Progenitor cell of endocrine pancreas (in vitro differentiated cells): ENCODE data around the gene RTN4RL2. TPM values are rescaled to one million over a fixed set of nuclear protein-coding genes. Genes with fewer than 3 reads are reported as not detected.
A peak's percentile ranks its signal among the peaks of the same experiment; 100 is the strongest.

ENCODE experiments used
- DNase-seq: peaks from one replicate; pipeline ENCODE4 v3.0.0; 2021; ENCODE audit warnings: low spot score; ENCODE audit not compliant: unreplicated experiment
- H3K27ac Mint-ChIP-seq: 2 replicates; pipeline ENCODE4 v1.8.0; 2021; ENCODE audit warnings: mild to moderate bottlenecking, moderate library complexity, mixed read lengths
- H3K27me3 Mint-ChIP-seq: 2 replicates; pipeline ENCODE4 v1.8.0; 2021; ENCODE audit warnings: mixed read lengths
- H3K36me3 Mint-ChIP-seq: 2 replicates; pipeline ENCODE4 v1.8.0; 2022; ENCODE audit warnings: mixed read lengths; ENCODE audit not compliant: insufficient read depth
- H3K4me1 Mint-ChIP-seq: 2 replicates; pipeline ENCODE4 v1.8.0; 2021; ENCODE audit warnings: low read depth, mixed read lengths
- H3K4me3 Mint-ChIP-seq: 2 replicates; pipeline ENCODE4 v1.8.0; 2021; ENCODE audit warnings: low read depth, mild to moderate bottlenecking, moderate library complexity, mixed read lengths
- H3K9me3 Mint-ChIP-seq: 2 replicates; pipeline ENCODE4 v1.8.0; 2021; ENCODE audit warnings: low read depth, mixed read lengths
- total RNA-seq: library from RNA; stranded (reverse); gene quantifications from 2 replicates; pipeline ENCODE4 v1.2.1, GENCODE V29; 2021
- TF ChIP-seq, protein P1 (sequence below): fragments of 200-600 bp; sonication (generic); IDR thresholded peaks from one replicate; pipeline ENCODE4 v1.5.0; 2021; ENCODE audit warnings: antibody characterized with exemption, mild to moderate bottlenecking; ENCODE audit not compliant: unreplicated experiment

The RTN4RL2 gene
- total RNA-seq, 1 donor from 2014 or later = 1.9 TPM

DNA sequence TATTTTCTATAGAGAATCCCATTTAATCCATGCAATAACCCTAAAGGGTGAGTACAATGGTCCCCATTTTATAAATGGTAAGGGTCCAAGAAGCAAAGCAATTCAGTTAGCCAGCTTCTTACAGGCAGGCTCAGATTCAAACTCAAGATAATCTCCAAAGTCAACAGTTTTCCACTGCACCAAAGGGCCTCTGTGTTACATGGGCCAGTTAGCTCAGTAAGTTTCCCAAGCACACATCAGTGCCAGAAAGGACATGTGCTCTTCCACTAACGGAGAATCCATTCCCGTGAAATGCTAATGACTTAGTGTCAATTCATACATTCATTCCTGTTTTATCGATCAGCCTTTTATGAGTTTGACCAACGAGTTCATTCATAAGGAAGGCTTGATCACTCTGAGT lies 44.2 kb downstream of the RTN4RL2 start:
- Mint-ChIP-seq H3K27me3 (no peaks in the 10 kb centered on the region), H3K27ac (no peak overlapping the region), H3K9me3 (no peaks in the 10 kb centered on the region), H3K4me1 (peaks cover 34% of the 10 kb centered on the region), H3K36me3 (peaks cover 6% of the 10 kb centered on the region), H3K4me3 (no peak overlapping the region)
- TF ChIP-seq, protein P1, sequence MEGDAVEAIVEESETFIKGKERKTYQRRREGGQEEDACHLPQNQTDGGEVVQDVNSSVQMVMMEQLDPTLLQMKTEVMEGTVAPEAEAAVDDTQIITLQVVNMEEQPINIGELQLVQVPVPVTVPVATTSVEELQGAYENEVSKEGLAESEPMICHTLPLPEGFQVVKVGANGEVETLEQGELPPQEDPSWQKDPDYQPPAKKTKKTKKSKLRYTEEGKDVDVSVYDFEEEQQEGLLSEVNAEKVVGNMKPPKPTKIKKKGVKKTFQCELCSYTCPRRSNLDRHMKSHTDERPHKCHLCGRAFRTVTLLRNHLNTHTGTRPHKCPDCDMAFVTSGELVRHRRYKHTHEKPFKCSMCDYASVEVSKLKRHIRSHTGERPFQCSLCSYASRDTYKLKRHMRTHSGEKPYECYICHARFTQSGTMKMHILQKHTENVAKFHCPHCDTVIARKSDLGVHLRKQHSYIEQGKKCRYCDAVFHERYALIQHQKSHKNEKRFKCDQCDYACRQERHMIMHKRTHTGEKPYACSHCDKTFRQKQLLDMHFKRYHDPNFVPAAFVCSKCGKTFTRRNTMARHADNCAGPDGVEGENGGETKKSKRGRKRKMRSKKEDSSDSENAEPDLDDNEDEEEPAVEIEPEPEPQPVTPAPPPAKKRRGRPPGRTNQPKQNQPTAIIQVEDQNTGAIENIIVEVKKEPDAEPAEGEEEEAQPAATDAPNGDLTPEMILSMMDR = no peak
- DNase-seq = no peak

- Mint-ChIP-seq H3K4me1 (peaks cover 21% of the 10 kb centered on the region), H3K4me3 (no peak overlapping the region), H3K27ac (no peak overlapping the region), H3K36me3 (peaks cover 2% of the 10 kb centered on the region), H3K9me3 (no peaks in the 10 kb centered on the region), H3K27me3 (no peaks in the 10 kb centered on the region)
- TF ChIP-seq, protein P1 = no peak
- no peak for DNase-seq
These were observed 46.2 kb downstream of the RTN4RL2 start for GRCh38 chr11:57506522-57506921.

GRCh38 chr11:57508341-57509170 lies 48.2 kb downstream of the RTN4RL2 start:
- Mint-ChIP-seq H3K4me1 (peaks cover 8% of the 10 kb centered on the region), H3K36me3 (peaks cover 2% of the 10 kb centered on the region), H3K27me3 (peaks cover 2% of the 10 kb centered on the region), H3K27ac (no peak overlapping the region), H3K4me3 (no peak overlapping the region), H3K9me3 (no peaks in the 10 kb centered on the region)
- no peak for DNase-seq
- TF ChIP-seq, protein P1 = no peak

DNA sequence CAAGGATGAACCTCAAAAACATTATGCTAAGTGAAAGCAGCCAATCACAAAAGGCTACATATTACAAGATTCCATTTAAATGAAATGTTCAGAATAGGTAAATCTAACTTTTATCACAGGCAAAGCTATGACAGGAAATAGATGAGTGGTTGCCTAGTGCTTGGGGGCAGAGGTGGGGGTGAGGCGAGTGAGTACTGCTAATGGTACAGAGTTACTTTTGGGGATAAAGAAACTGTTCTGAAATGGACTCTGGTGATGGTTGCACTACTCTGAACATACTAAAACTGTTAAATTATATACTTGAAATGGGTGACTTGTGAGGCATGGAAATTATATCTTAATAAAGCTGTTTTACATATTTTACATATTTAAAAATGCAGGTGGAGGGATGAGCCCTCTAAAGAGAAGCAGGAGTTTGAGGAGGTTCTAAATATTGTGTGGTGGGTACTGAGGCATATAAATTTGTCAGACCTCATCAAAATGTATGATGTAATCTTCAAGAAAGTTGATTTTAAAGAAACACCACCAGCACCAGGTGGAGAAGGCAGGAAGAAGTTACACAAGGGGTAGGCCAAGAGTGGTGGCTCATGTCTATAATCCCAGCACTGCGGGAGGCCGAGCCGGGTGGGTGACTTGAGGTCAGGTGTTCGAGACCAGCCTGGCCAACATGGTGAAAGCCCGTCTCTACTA lies 51.6 kb downstream of the RTN4RL2 start:
- no peak for DNase-seq
- TF ChIP-seq, protein P1 = no peak
- H3K36me3 Mint-ChIP-seq = peaks cover 2% of the 10 kb centered on the region
- H3K4me3 Mint-ChIP-seq = no peak overlapping the region
- peaks cover 8% of the 10 kb centered on the region for H3K4me1 Mint-ChIP-seq
- H3K27ac Mint-ChIP-seq = no peak overlapping the region
- peaks cover 6% of the 10 kb centered on the region for H3K27me3 Mint-ChIP-seq
- H3K9me3 Mint-ChIP-seq = no peaks in the 10 kb centered on the region

GRCh38 chr11:57512646-57513451 lies 52.5 kb downstream of the RTN4RL2 start:
- Mint-ChIP-seq H3K9me3 (no peaks in the 10 kb centered on the region), H3K4me3 (no peak overlapping the region), H3K36me3 (peaks cover 1% of the 10 kb centered on the region), H3K4me1 (peaks cover 8% of the 10 kb centered on the region), H3K27ac (peak overlapping the region; percentile 45), H3K27me3 (peaks cover 10% of the 10 kb centered on the region)
- TF ChIP-seq, protein P1 = no peak
- DNase-seq = no peak
